HEK293T (cell line): ENCODE results near the gene SPDYE3.
A peak's percentile ranks its signal among the peaks of the same experiment; 100 is the strongest.
"Not testable (repeated sequence)": the region's sequence is repeated elsewhere in the genome, so short reads cannot be mapped to it uniquely, and the experiment has no call there.

Experiments used
- CTCF ChIA-PET: fragments of 350-600 bp; formaldehyde crosslinking; extraction: SDS; loops from one replicate; lab custom pipeline; 2021; ENCODE audit warnings: antibody characterized with exemption, inconsistent platforms; lab: Yijun Ruan, JAX
- POLR2A ChIA-PET: fragments of 350-600 bp; formaldehyde crosslinking; extraction: SDS; loops from one replicate; lab custom pipeline; 2020; ENCODE audit warnings: antibody characterized with exemption, inconsistent platforms; lab: Yijun Ruan, JAX
- DNase-seq: peaks from one replicate; pipeline ENCODE4 v3.0.0; 2012; ENCODE audit warnings: mixed read lengths; ENCODE audit errors: extremely low spot score
- ARNT ChIP-seq: fragments of 450-650 bp; IDR thresholded peaks from 2 replicates; pipeline ENCODE4 v1.6.1; 2017; ENCODE audit warnings: mild to moderate bottlenecking
- BHLHE40 ChIP-seq: fragments of 450-650 bp; IDR thresholded peaks from 2 replicates; pipeline ENCODE4 v1.6.1; 2016; ENCODE audit warnings: mild to moderate bottlenecking, moderate library complexity, borderline replicate concordance
- CTBP1 ChIP-seq: fragments of 450-650 bp; IDR thresholded peaks from 2 replicates; pipeline ENCODE4 v1.6.1; 2016; ENCODE audit warnings: borderline replicate concordance
- ELF4 ChIP-seq: fragments of 450-650 bp; IDR thresholded peaks from 2 replicates; pipeline ENCODE4 v1.6.1; 2017; ENCODE audit warnings: antibody characterized with exemption
- FOXA1 ChIP-seq: fragments of 450-650 bp; IDR thresholded peaks from 2 replicates; pipeline ENCODE4 v1.6.1; 2016; ENCODE audit warnings: mild to moderate bottlenecking
- FOXK2 ChIP-seq: fragments of 450-650 bp; IDR thresholded peaks from 2 replicates; pipeline ENCODE4 v1.6.1; 2016; ENCODE audit warnings: mild to moderate bottlenecking
- FOXM1 ChIP-seq: fragments of 450-650 bp; IDR thresholded peaks from 2 replicates; pipeline ENCODE4 v1.6.1; 2017; ENCODE audit warnings: mild to moderate bottlenecking, borderline replicate concordance
- HDGF ChIP-seq: fragments of 450-650 bp; IDR thresholded peaks from 2 replicates; pipeline ENCODE4 v1.6.1; 2017; ENCODE audit warnings: antibody characterized with exemption, borderline replicate concordance
- L3MBTL2 ChIP-seq: fragments of 450-650 bp; conservative IDR thresholded peaks from 2 replicates; pipeline ENCODE4 v1.6.1; 2016; ENCODE audit warnings: mild to moderate bottlenecking
- LEF1 ChIP-seq: fragments of 450-650 bp; IDR thresholded peaks from 2 replicates; pipeline ENCODE4 v1.6.1; 2017; ENCODE audit warnings: mild to moderate bottlenecking, borderline replicate concordance
- NFRKB ChIP-seq: fragments of 450-650 bp; IDR thresholded peaks from 2 replicates; pipeline ENCODE4 v1.6.1; 2016; ENCODE audit warnings: mild to moderate bottlenecking, moderate library complexity
- PKNOX1 ChIP-seq: fragments of 450-650 bp; IDR thresholded peaks from 2 replicates; pipeline ENCODE4 v1.6.1; 2016
- SP1 ChIP-seq: fragments of 450-650 bp; IDR thresholded peaks from 2 replicates; pipeline ENCODE4 v1.6.1; 2017
- SUZ12 ChIP-seq: fragments of 450-650 bp; IDR thresholded peaks from 2 replicates; pipeline ENCODE4 v1.6.1; 2016; ENCODE audit warnings: mild to moderate bottlenecking
- TARDBP ChIP-seq: fragments of 450-650 bp; IDR thresholded peaks from 2 replicates; pipeline ENCODE4 v1.6.1; 2016
- ZNF384 ChIP-seq: fragments of 450-650 bp; IDR thresholded peaks from 2 replicates; pipeline ENCODE4 v1.6.1; 2016

The SPDYE3 gene

GRCh38 chr7:100321648-100322047 lies 14.1 kb downstream of the SPDYE3 start:
- POLR2A ChIA-PET, CTCF ChIA-PET, DNase-seq: not testable (repeated sequence)

- POLR2A ChIA-PET, DNase-seq, CTCF ChIA-PET: not testable (repeated sequence)
Measured at GRCh38 chr7:100324194-100324593, 16.7 kb downstream of the SPDYE3 start.

- POLR2A ChIA-PET, DNase-seq, CTCF ChIA-PET: not testable (repeated sequence)
Measured at GRCh38 chr7:100325671-100326070, 18.2 kb downstream of the SPDYE3 start.

- DNase-seq, CTCF ChIA-PET, POLR2A ChIA-PET: not testable (repeated sequence)
Measured at GRCh38 chr7:100326914-100327313, 19.4 kb downstream of the SPDYE3 start.

- POLR2A ChIA-PET, CTCF ChIA-PET: not testable (repeated sequence)
- peak; percentile 76 for DNase-seq
- TF ChIP-seq L3MBTL2 = peak; percentile 91
Measured at GRCh38 chr7:100335566-100336466, 28.3 kb downstream of the SPDYE3 start.

GRCh38 chr7:100338083-100338696 lies 30.7 kb downstream of the SPDYE3 start:
- CTCF ChIA-PET, DNase-seq, POLR2A ChIA-PET: not testable (repeated sequence)

GRCh38 chr7:100341286-100341685 lies 33.8 kb downstream of the SPDYE3 start:
- POLR2A ChIA-PET, DNase-seq, CTCF ChIA-PET: not testable (repeated sequence)

- CTCF ChIA-PET = no interaction called here
- TF ChIP-seq FOXA1 (no peak), ELF4 (no peak), CTBP1 (no peak), SUZ12 (no peak), SP1 (no peak), L3MBTL2 (no peak), BHLHE40 (no peak), NFRKB (no peak), ARNT (no peak), ZNF384 (no peak), FOXK2 (no peak), HDGF (no peak), FOXM1 (no peak), PKNOX1 (no peak), TARDBP (no peak), LEF1 (no peak)
- POLR2A ChIA-PET = interaction anchor here (0.6 kb wide), 1 partner anchor 194 kb away, joined by 3 read pairs; the partner anchor contains the start of gene LAMTOR4
- DNase-seq = no peak
Measured at GRCh38 chr7:100342765-100343164, 35.3 kb downstream of the SPDYE3 start.

- DNase-seq, POLR2A ChIA-PET, CTCF ChIA-PET: not testable (repeated sequence)
Measured at GRCh38 chr7:100344124-100344559, 36.6 kb downstream of the SPDYE3 start.

- CTCF ChIA-PET = interaction anchor here (0.6 kb wide), 3 partner anchors 61 to 128 kb away, joined by 3 to 4 read pairs (median 3); no protein-coding TSS in a partner anchor
- POLR2A ChIA-PET, DNase-seq: not testable (repeated sequence)
Measured at GRCh38 chr7:100344560-100345287, 37.2 kb downstream of the SPDYE3 start.

- CTCF ChIA-PET = interaction anchor here (0.6 kb wide), 4 partner anchors 61 to 129 kb away, joined by 3 to 4 read pairs (median 3); no protein-coding TSS in a partner anchor
- POLR2A ChIA-PET, DNase-seq: not testable (repeated sequence)
Measured at GRCh38 chr7:100345288-100345672, 37.8 kb downstream of the SPDYE3 start.
